ENCODE data around the gene BPI. TPM values are rescaled to one million over a fixed set of nuclear protein-coding genes. Genes with fewer than 3 reads are reported as not detected.
"Not testable (repeated sequence)": the region's sequence is repeated elsewhere in the genome, so short reads cannot be mapped to it uniquely, and the experiment has no call there.

BPI gene
- total RNA-seq, 2 experiments from 2014 or later, result not detected

GRCh38 chr20:38300438-38300837 lies 3.5 kb upstream of the BPI start:
- ChIA-PET POLR2A (no interaction called here), CTCF (interaction anchor here (0.6 to 1.7 kb wide), 2 partner anchors 10 to 775 kb away, joined by 3 to 6 read pairs; no protein-coding TSS in a partner anchor)

- CTCF ChIA-PET, result no interaction called here
- POLR2A ChIA-PET, result no interaction called here
Observed at GRCh38 chr20:38301309-38301708, 2.6 kb upstream of the BPI start.

DNA sequence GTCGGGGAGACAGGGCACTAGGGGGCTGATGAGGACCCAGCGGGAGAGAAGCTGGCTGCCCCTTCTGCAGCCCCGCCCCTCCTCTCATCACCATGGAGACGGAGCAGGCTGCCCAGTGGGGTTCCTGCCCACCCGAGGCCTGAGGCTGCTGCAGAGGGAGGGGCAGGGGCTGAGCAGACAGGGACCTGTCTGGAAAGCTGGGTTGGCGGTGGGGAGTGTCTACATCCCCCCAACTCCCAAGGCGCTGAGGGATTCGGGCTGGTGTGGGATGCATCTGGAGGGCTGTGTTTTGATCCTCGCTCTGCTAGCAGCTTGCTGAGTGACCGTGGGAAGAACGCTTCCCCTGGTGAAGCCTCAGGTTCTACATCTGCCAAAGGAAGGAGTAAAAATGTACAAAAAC lies 1.2 kb upstream of the BPI start:
- CTCF ChIA-PET, result no interaction called here
- POLR2A ChIA-PET, result no interaction called here

GRCh38 chr20:38304845-38305447 lies 990 bp downstream of the BPI start:
- ChIA-PET CTCF (no interaction called here), POLR2A (interaction anchor here (0.6 kb wide), 1 partner anchor 130 kb away, joined by 3 read pairs; no protein-coding TSS in a partner anchor)

GRCh38 chr20:38305541-38305940 lies 1.6 kb downstream of the BPI start:
- CTCF ChIA-PET, result no interaction called here
- POLR2A ChIA-PET, result interaction anchor here (0.6 kb wide), 1 partner anchor 130 kb away, joined by 3 read pairs; no protein-coding TSS in a partner anchor

DNA sequence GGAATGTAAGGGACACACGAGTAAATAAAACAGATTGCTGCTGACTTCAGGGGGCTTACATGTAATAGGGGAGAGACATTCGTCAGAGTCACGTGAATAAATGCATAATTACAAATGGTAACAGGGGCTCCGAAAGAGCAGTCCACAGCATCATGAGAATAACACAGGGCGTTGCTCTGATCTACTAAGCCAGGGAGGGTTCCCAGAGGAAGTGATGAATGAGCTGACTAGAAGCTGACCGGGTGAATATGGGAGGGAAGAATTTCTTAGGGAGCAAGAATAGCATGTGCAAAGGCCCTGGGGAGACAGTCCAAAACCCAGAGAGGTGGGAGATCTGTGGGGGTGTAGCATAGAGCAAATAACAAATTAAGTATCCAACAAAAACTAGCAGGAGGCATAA lies 2.4 kb downstream of the BPI start:
- POLR2A ChIA-PET, result no interaction called here
- CTCF ChIA-PET, result no interaction called here

- CTCF ChIA-PET, result no interaction called here
- POLR2A ChIA-PET, result interaction anchor here (0.5 kb wide), 1 partner anchor 11 kb away, joined by 9 read pairs; no protein-coding TSS in a partner anchor
Observed at GRCh38 chr20:38307371-38308046, 3.6 kb downstream of the BPI start.

- CTCF ChIA-PET, result interaction anchor here (0.7 kb wide), 1 partner anchor 28 kb away, joined by 3 read pairs; no protein-coding TSS in a partner anchor
- POLR2A ChIA-PET, result interaction anchor here (0.5 kb wide), 1 partner anchor 11 kb away, joined by 9 read pairs; no protein-coding TSS in a partner anchor
Observed at GRCh38 chr20:38308047-38308438, 4.1 kb downstream of the BPI start.

- ChIA-PET POLR2A (no interaction called here), CTCF (interaction anchor here (0.7 kb wide), 1 partner anchor 28 kb away, joined by 3 read pairs; no protein-coding TSS in a partner anchor)
Observed at GRCh38 chr20:38308447-38308846, 4.5 kb downstream of the BPI start.

DNA sequence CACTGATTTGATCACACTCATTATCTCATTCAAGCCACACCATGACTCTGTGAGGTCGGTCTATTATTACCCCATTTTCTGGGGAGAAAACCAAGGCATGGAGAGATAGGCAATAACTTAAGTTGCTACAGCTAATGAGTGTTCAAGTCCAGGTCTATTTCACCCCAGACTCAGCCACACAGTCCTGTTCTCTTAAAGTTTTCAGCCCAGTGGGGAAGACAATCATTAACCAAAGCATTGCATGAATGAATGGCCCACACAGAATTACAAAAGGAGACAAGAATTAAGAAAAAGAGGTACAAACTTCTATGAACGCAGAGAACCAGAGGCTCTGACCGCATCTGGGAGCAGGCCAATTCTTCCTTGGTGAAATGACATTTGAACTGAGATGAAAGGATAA lies 7.1 kb downstream of the BPI start:
- ChIA-PET CTCF (no interaction called here), POLR2A (no interaction called here)

GRCh38 chr20:38311491-38311890 lies 7.5 kb downstream of the BPI start:
- ChIA-PET CTCF (no interaction called here), POLR2A (no interaction called here)

DNA sequence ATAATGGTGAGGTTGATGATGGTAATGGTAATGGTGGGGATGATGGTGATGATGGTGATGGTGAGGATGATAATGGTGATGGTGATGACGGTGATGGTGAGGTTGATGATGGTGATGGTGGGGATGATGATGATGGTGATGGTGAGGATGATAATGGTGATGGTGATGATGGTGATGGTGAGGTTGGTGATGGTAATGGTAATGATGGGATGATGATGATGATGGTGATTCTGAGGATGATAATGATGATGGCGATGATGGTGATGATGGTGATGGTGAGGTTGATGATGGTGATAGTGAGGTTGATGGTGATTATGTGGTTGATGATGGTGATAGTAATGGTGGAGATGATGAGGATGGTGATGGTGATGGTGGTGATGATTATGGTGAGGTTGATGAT lies 9.7 kb downstream of the BPI start:
- CTCF ChIA-PET, result no interaction called here

GRCh38 chr20:38314350-38314749 lies 10.4 kb downstream of the BPI start:
- CTCF ChIA-PET, POLR2A ChIA-PET: not testable (repeated sequence)

More for the DNA sequence above, 9.7 kb downstream of the BPI start:
- POLR2A ChIA-PET, result no interaction called here

- ChIA-PET POLR2A (no interaction called here), CTCF (no interaction called here)
Observed at GRCh38 chr20:38315290-38315966, 11.5 kb downstream of the BPI start.

DNA sequence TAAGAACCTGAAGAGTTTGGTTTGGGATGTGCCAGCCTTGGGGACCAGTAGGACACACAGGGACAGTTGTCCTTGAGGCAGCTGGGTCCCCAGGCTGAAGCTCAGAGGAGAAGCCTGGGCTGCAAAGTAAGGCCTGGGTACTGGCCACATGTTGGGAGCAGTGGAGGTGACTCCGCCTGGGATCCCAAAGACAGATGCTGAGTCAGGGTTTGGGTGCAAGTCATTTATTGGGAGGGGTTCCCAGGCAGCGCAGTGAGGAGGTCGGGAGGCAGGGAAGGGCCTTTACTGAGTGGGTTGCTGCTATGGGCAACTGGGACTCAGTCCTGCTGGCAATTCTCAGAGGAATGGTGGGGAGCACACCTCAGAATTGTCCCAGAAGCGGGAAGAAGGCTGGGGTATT lies 12.4 kb downstream of the BPI start:
- ChIA-PET CTCF (interaction anchor here (0.5 kb wide), 1 partner anchor 365 kb away, joined by 3 read pairs; no protein-coding TSS in a partner anchor), POLR2A (no interaction called here)

GRCh38 chr20:38317422-38317821 lies 13.5 kb downstream of the BPI start:
- ChIA-PET CTCF (no interaction called here), POLR2A (no interaction called here)

DNA sequence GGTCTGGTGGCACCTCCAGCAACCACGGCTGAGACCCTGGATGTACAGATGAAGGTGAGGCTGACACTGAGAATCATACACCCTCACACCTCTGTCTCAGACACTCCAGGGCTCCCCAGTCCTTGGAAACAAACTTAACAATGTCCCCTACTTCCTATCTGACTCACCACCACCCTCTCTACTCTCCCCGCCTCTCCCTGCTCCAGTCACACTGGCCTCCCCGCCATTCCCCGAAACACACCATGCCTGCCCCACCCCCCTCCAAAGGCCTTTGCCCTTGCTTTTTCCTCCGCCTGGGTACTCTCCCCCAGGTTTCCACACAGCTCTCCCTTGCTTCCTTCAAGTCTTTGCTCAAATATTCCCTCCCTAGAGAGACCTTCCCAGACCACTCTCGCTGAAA lies 16.3 kb downstream of the BPI start:
- ChIA-PET POLR2A (interaction anchor here (0.6 kb wide), 1 partner anchor 115 kb away, joined by 7 read pairs; no protein-coding TSS in a partner anchor), CTCF (no interaction called here)

DNA sequence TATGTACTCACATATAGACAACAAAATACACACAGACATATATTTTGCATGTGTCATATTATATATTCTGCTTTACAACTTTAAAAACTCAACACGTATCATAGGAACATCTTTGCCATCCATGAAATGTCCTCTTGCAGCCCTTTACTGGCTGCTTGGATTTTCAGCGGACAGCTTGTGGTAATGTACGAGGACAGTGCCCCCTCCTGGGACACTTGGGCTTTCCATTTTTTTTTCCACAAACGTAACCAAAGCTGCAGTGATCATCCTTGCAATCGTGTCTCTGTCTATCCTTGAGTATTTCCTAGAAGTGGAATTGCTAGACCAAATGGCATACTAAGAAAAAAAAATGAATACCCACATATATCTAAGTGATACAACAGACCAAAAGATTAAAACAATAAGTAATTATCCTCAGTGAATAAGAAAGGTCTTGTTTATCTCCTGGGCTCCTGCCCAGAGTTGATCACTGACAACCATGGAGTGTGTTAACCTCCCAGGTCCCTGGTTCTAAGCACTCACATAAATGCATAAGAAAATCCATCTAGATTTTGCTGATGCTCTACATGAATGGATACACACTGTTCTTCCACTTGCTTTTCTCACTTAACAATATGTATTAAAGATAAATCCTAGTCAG lies 18.1 kb downstream of the BPI start:
- ChIA-PET POLR2A (no interaction called here), CTCF (no interaction called here)

DNA sequence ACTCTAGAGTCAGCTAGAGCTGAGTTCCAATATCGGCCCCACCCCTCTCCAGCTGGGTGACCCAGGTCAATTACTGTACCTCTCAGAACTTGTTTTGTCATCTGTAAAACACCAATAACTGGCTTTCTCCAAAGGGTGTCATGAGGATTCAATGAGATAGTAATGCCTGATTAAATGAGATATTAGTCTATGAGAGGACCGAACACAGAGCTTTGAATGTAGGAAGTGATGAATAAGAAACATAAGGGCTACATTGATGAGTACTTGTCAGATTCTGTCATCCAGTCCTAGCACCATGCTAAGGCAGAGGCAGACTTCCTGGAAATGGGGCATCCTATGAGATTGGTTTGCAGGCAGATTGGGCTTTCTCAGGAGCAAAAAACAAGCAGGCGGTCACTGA lies 20.2 kb downstream of the BPI start:
- CTCF ChIA-PET, result no interaction called here

GRCh38 chr20:38325167-38325566 lies 21.2 kb downstream of the BPI start:
- CTCF ChIA-PET, result no interaction called here

More for the DNA sequence above, 20.2 kb downstream of the BPI start:
- POLR2A ChIA-PET, result no interaction called here

More at GRCh38 chr20:38325167-38325566, 21.2 kb downstream of the BPI start:
- POLR2A ChIA-PET, result no interaction called here
